ENCODE data around the gene PDE8A.

- TF ChIP-seq POLR2A (IDR thresholded peaks at IDR 0.05): no peak
- TF ChIP-seq, protein P1, sequence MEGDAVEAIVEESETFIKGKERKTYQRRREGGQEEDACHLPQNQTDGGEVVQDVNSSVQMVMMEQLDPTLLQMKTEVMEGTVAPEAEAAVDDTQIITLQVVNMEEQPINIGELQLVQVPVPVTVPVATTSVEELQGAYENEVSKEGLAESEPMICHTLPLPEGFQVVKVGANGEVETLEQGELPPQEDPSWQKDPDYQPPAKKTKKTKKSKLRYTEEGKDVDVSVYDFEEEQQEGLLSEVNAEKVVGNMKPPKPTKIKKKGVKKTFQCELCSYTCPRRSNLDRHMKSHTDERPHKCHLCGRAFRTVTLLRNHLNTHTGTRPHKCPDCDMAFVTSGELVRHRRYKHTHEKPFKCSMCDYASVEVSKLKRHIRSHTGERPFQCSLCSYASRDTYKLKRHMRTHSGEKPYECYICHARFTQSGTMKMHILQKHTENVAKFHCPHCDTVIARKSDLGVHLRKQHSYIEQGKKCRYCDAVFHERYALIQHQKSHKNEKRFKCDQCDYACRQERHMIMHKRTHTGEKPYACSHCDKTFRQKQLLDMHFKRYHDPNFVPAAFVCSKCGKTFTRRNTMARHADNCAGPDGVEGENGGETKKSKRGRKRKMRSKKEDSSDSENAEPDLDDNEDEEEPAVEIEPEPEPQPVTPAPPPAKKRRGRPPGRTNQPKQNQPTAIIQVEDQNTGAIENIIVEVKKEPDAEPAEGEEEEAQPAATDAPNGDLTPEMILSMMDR (IDR thresholded peaks at IDR 0.05): no peak
Observed at GRCh38 chr15:85005319-85005718, 23.7 kb downstream of the PDE8A start.
